Lung (tissue), 12 donors: ENCODE measurements around the gene NRDC. TPM values are rescaled to one million over a fixed set of nuclear protein-coding genes. Genes with fewer than 3 reads are reported as not detected.

Experiments
- ATAC-seq: fragments of 200-7000 bp; cut with Tn5 transposase; one replicate; pipeline ENCODE4 v1.9.1; 2020; ENCODE audit warnings: moderate number of reproducible peaks; ENCODE audit not compliant: insufficient read depth, low FRiP score
- DNase-seq, 3 donors: peaks; one replicate each; pipeline ENCODE4 v3.0.0-alpha.2; 2013 to 2017
- H3K27ac ChIP-seq, 2 donors: one replicate each; pipeline ENCODE4 v1.5.1; 2013; ENCODE audit warnings: mild to moderate bottlenecking in 2 of 2, moderate library complexity in 2 of 2, control low read depth in 1 of 2, inconsistent platforms in 1 of 2, low read depth in 1 of 2, low read length in 1 of 2
- H3K27me3 ChIP-seq, 3 donors: one replicate each; pipeline ENCODE4 v1.5.1; 2013; ENCODE audit warnings: low read length in 2 of 3; ENCODE audit not compliant: control insufficient read depth in 3 of 3, insufficient read depth in 3 of 3
- H3K36me3 ChIP-seq, 4 donors: one replicate each; pipeline ENCODE4 v1.5.1; 2013; ENCODE audit warnings: low read length in 4 of 4, mild to moderate bottlenecking in 1 of 4, moderate library complexity in 1 of 4; ENCODE audit not compliant: control insufficient read depth in 4 of 4, insufficient read depth in 4 of 4
- H3K4me1 ChIP-seq, 5 donors: one replicate each; pipeline ENCODE4 v1.5.1; 2013; ENCODE audit warnings: low read length in 5 of 5, mild to moderate bottlenecking in 2 of 5, moderate library complexity in 1 of 5; ENCODE audit not compliant: control insufficient read depth in 5 of 5, insufficient read depth in 5 of 5
- H3K4me3 ChIP-seq: one replicate; pipeline ENCODE4 v1.5.1; 2013; ENCODE audit warnings: mild to moderate bottlenecking, control low read depth, moderate library complexity
- H3K9ac ChIP-seq, 2 donors: one replicate each; pipeline ENCODE4 v1.5.1; 2013; ENCODE audit warnings: low read length in 2 of 2, control low read depth in 1 of 2; ENCODE audit not compliant: insufficient read depth in 1 of 2
- H3K9me3 ChIP-seq, 4 donors: one replicate each; pipeline ENCODE4 v1.5.1; 2013; ENCODE audit warnings: low read length in 3 of 4, mild to moderate bottlenecking in 1 of 4, moderate library complexity in 1 of 4; ENCODE audit not compliant: control insufficient read depth in 4 of 4, insufficient read depth in 3 of 4
- WGBS, 2 donors: extraction: QIAGEN DNeasy Blood & Tissue Kit; methylation state at CpG; one replicate each; pipeline ENCODE4 v1.1.7; 2013; 5-methylcytosine and 5-hydroxymethylcytosine counted together
- polyA plus RNA-seq, 2 donors: library from polyadenylated mRNA; stranded (reverse); fragments of 200-250 nt; gene quantifications; one replicate each; pipeline ENCODE4 v1.2.1, GENCODE V29; 2013
- total RNA-seq, 2 donors: library from RNA; depleted of rRNA in 1 of 2; stranded (reverse); fragments of >200 nt in 1 of 2; gene quantifications; one replicate each; pipeline ENCODE4 v1.2.1, GENCODE V29; 2014 to 2021
- TF ChIP-seq, protein P1 (sequence below): IDR thresholded peaks from 2 replicates; pipeline ENCODE4 v1.5.1; 2012; ENCODE audit warnings: mild to moderate bottlenecking; ENCODE audit errors: control extremely low read depth, extremely low read depth
- donor health status: control.
- donor health status: control.
- donor health status: Bipolar disorder and iron deficiency.
- donor health status: healthy.
- donor health status: DM: yes; HTN: yes; CAD: no.

Gene NRDC
- total and polyA plus RNA-seq, 4 donors: 96.2 to 128 (median 105) TPM

DNA sequence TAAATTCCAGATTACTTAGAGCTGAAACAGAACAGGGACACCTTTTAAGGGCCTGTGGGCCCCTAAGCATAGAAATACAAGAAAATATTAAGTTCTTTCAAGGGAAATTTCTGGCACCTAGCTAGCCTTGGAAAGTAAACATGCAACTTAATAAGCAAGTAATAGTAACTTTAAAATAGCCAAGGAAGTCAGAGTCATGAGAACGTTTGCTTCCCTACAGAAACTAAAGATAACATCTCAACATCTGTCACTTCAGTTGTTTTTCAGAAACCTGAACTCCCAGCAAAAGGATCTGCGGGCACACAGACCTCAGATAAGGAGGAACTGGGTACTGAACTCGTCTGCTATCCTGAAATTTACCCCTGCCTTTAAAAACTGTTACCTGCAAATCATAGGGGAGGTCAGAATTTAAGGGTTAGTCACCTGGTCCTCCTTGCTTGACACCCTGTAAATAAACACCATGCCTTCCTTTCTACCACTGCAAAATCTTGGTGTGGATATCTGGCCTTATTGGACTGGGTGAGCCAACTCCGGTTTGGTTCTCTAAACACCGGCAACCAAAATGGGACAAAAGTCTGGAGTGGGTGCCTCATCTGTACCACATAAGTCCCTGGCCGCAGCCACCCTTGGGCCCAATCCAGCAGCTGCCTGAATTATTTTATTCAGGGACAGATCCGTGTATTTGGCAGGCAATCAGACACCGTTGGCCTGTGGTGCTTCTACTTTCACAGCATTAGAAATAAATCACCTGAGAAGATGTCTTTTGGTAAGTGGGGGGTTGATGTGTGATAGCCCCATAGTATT is 27.9 kb downstream of the NRDC start:
- TF ChIP-seq, protein P1, sequence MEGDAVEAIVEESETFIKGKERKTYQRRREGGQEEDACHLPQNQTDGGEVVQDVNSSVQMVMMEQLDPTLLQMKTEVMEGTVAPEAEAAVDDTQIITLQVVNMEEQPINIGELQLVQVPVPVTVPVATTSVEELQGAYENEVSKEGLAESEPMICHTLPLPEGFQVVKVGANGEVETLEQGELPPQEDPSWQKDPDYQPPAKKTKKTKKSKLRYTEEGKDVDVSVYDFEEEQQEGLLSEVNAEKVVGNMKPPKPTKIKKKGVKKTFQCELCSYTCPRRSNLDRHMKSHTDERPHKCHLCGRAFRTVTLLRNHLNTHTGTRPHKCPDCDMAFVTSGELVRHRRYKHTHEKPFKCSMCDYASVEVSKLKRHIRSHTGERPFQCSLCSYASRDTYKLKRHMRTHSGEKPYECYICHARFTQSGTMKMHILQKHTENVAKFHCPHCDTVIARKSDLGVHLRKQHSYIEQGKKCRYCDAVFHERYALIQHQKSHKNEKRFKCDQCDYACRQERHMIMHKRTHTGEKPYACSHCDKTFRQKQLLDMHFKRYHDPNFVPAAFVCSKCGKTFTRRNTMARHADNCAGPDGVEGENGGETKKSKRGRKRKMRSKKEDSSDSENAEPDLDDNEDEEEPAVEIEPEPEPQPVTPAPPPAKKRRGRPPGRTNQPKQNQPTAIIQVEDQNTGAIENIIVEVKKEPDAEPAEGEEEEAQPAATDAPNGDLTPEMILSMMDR: no peak
- Histone ChIP-seq H3K4me3 (no peak overlapping the region), H3K36me3 (peaks cover 0 to 9% (median 6%) of the 10 kb centered on the region in 4 donors), H3K27me3 (no peaks in the 10 kb centered on the region), H3K9ac (no peak overlapping the region), H3K27ac (no peak overlapping the region), H3K4me1 (peaks cover 0 to 12% (median 0%) of the 10 kb centered on the region in 5 donors), H3K9me3 (no peaks in the 10 kb centered on the region)
- 49 to 54% methylated on average over 8 of the region's 8 CpGs for WGBS, 2 donors
- no peak for DNase-seq
- no peak for ATAC-seq

DNA sequence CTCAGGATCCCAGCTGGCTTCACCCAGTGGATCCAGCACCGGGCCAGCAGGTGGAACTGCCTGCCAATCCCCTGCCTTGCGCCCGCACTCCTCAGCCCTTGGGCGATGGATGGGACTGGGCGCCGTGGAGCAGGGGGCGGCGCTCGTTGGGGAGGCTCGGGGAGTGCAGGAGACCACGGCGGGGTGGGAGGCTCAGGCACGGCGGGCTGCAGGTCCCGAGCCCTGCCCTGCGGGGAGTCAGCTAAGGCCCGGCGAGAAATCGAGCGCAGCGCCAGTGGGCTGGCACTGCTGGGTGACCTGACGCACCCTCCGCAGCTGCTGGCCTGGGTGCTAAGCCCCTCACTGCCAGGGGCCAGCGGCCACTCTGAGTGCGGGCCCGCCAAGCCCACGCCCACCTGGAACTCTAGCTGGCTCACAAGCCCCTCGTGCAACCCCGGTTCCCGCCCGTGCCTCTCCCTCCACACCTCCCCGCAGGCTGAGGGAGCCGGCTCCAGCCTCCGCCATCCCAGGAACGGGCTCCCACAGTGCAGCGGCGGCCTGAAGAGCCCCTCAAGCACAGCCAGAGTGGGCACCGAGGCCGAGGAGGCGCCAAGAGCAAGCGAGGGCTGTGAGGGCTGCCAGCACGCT is 31.1 kb downstream of the NRDC start:
- 97 to 98% methylated on average over 33 to 42 of the region's 42 CpGs for WGBS, 2 donors
- no peak overlapping the region for H3K4me3 ChIP-seq
- no peak overlapping the region for H3K27ac ChIP-seq
- TF ChIP-seq, protein P1: no peak
- DNase-seq: no peak
- H3K27me3 ChIP-seq: no peaks in the 10 kb centered on the region
- H3K9ac ChIP-seq: no peak overlapping the region
- no peaks in the 10 kb centered on the region for H3K9me3 ChIP-seq
- peaks cover 0 to 6% (median 3%) of the 10 kb centered on the region in 4 donors for H3K36me3 ChIP-seq
- ATAC-seq: no peak
- peaks cover 0 to 12% (median 0%) of the 10 kb centered on the region in 5 donors for H3K4me1 ChIP-seq

DNA sequence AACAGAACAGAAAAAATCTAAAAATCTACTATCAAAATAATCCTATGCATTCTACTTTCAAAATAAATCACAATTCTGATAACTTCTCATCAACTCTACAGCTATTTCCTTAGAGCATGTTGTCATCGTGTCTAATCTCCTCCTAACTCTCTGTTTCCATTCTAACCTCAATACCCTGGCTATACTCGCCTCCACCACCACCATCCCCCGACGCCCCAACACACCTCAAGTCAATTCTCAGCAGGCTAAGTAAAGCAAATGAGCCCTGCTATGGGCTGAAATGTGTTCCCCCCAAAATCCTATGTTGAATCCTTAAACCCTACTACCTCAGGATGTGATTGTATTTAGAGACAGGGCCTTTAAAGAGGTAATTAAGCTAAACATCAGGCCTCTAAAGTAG is 34.6 kb downstream of the NRDC start:
- TF ChIP-seq, protein P1: no peak
- Histone ChIP-seq H3K4me3 (no peak overlapping the region), H3K9ac (no peak overlapping the region), H3K27ac (no peak overlapping the region), H3K36me3 (peaks cover 6 to 15% (median 7%) of the 10 kb centered on the region in 4 donors), H3K27me3 (no peaks in the 10 kb centered on the region), H3K4me1 (no peaks in the 10 kb centered on the region), H3K9me3 (no peaks in the 10 kb centered on the region)
- no peak for ATAC-seq
- WGBS, 2 donors: 85 to 86% methylated on average over 4 of the region's 4 CpGs
- DNase-seq: no peak
